Gastrocnemius medialis (tissue), 4 donors: ENCODE data around the gene CXorf49.
"Not testable (repeated sequence)": the region's sequence is repeated elsewhere in the genome, so short reads cannot be mapped to it uniquely, and the experiment has no call there.

ENCODE experiments used
- POLR2A ChIP-seq, 2 donors: fragments of 450-650 bp; IDR thresholded peaks; one replicate each; pipeline ENCODE4 v1.6.1; 2017; ENCODE audit warnings: antibody characterized with exemption in 2 of 2, mild to moderate bottlenecking in 2 of 2, moderate library complexity in 2 of 2
- TF ChIP-seq, protein P1 (sequence below), 5 experiments: fragments of 450-650 bp in 3 of 5; fragments of 200-600 bp in 2 of 5; sonication (generic) in 2 of 5; IDR thresholded peaks in 4 of 5; conservative IDR thresholded peaks in 1 of 5; 1 replicate in 4 of 5; 2 replicates in 1 of 5; pipeline ENCODE4 v1.5.1; 2016 to 2019; ENCODE audit warnings: antibody characterized with exemption in 5 of 5, mild to moderate bottlenecking in 3 of 5, moderate library complexity in 3 of 5

DNA sequence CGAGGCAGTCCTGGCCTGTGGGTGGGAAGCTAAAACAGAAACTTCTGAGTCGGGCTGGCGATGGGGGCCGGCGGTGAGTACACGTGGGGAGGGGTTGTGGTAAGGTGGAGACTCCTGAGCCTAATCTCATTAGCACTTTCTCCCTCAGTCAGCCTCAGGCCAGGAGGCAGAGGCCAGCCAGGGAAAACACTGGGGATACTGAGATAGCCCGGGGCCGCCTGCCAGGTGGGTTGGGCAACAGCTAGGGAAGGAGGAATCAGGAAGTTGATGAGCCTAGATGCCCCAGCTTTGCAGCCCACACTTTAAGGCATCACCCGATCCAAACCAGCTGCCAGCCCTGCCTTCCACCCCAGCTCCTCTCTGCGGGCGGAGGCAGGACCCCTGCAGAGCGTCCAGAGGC is 1.8 kb downstream of the CXorf49 start:
- not testable (repeated sequence) for TF ChIP-seq POLR2A (IDR thresholded peaks at IDR 0.05)
- TF ChIP-seq, protein P1, sequence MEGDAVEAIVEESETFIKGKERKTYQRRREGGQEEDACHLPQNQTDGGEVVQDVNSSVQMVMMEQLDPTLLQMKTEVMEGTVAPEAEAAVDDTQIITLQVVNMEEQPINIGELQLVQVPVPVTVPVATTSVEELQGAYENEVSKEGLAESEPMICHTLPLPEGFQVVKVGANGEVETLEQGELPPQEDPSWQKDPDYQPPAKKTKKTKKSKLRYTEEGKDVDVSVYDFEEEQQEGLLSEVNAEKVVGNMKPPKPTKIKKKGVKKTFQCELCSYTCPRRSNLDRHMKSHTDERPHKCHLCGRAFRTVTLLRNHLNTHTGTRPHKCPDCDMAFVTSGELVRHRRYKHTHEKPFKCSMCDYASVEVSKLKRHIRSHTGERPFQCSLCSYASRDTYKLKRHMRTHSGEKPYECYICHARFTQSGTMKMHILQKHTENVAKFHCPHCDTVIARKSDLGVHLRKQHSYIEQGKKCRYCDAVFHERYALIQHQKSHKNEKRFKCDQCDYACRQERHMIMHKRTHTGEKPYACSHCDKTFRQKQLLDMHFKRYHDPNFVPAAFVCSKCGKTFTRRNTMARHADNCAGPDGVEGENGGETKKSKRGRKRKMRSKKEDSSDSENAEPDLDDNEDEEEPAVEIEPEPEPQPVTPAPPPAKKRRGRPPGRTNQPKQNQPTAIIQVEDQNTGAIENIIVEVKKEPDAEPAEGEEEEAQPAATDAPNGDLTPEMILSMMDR (IDR thresholded peaks at IDR 0.05 in 4 of 5, conservative IDR thresholded peaks at IDR 0.05 in 1 of 5): not testable (repeated sequence)
